ENCODE measurements around the gene ODAM. TPM values are rescaled to one million over a fixed set of nuclear protein-coding genes. Genes with fewer than 3 reads are reported as not detected.
"Not testable (repeated sequence)": the region's sequence is repeated elsewhere in the genome, so short reads cannot be mapped to it uniquely, and the experiment has no call there.

ODAM gene
- total RNA-seq, 3 donors from 2014 or later, result not detected

DNA sequence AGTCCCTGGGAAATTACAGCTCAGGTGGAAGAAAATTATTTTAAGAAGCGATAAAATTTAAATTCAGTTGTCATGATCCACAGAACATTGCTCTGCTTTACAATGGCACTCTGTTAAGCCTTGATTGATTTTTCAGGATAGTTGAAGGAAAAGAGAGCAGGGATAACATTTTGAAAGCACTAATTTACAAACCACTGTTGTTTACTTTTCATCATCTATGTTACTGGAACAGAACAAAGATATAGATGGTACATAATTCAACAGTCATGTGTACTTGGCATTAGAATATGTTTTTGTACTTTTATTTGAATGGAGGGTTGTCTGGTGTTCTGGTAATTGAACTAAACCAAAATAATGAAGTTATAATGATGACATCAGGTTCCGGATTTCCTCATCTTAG is 2.6 kb upstream of the ODAM start:
- DNase-seq (no peak), ATAC-seq (no peak)
- no peaks in the 10 kb centered on the region for H3K27me3 Mint-ChIP-seq (ENCODE audit: low read depth)
- no peak overlapping the region for H3K4me3 Mint-ChIP-seq
- H3K4me1 Mint-ChIP-seq (ENCODE audit: low read depth), result no peaks in the 10 kb centered on the region
- H3K9me3 Mint-ChIP-seq, result no peaks in the 10 kb centered on the region
- H3K36me3 Mint-ChIP-seq (ENCODE audit: insufficient read depth), result no peaks in the 10 kb centered on the region

DNA sequence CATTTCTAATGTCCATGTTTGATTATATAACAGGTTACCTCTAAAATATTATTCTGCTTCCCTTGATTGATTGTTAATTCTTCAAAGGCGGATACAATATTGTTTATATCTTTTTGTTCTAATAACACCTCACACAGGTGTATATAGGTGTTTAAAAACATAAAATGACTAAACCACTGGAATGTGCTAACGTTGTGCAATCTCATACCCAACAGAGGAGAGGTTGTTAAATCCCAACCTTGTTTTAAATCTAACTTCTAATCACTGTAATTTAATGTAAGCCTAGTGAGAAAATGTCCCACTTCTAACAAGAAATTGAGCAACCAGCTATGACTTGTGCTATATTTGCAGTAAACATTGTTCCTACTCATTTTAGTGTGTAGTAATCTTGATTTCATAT is 1.3 kb downstream of the ODAM start:
- H3K4me1 Mint-ChIP-seq (ENCODE audit: low read depth), result no peaks in the 10 kb centered on the region
- ATAC-seq (no peak), DNase-seq (no peak)
- no peak overlapping the region for H3K4me3 Mint-ChIP-seq
- no peaks in the 10 kb centered on the region for H3K36me3 Mint-ChIP-seq (ENCODE audit: insufficient read depth)
- H3K9me3 Mint-ChIP-seq, result no peaks in the 10 kb centered on the region
- no peaks in the 10 kb centered on the region for H3K27me3 Mint-ChIP-seq (ENCODE audit: low read depth)

DNA sequence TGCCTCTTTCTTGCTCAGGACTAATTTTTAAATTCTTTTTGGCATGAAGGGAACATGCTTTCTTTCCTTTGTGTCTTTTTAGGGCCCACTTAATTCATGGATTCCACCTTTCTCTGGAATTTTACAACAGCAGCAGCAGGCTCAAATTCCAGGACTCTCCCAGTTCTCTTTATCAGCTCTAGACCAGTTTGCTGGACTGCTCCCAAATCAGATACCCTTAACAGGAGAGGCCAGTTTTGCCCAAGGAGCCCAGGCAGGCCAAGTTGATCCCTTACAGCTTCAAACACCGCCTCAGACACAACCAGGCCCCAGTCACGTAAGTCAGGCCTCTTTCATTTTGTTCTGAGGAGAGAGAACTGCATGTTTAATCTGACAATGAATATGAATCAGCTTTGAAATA is 2.3 kb downstream of the ODAM start:
- no peaks in the 10 kb centered on the region for H3K36me3 Mint-ChIP-seq (ENCODE audit: insufficient read depth)
- no peaks in the 10 kb centered on the region for H3K27me3 Mint-ChIP-seq (ENCODE audit: low read depth)
- no peaks in the 10 kb centered on the region for H3K9me3 Mint-ChIP-seq
- H3K4me3 Mint-ChIP-seq, result no peak overlapping the region
- DNase-seq, result no peak
- H3K4me1 Mint-ChIP-seq (ENCODE audit: low read depth), result no peaks in the 10 kb centered on the region
- no peak for ATAC-seq

DNA sequence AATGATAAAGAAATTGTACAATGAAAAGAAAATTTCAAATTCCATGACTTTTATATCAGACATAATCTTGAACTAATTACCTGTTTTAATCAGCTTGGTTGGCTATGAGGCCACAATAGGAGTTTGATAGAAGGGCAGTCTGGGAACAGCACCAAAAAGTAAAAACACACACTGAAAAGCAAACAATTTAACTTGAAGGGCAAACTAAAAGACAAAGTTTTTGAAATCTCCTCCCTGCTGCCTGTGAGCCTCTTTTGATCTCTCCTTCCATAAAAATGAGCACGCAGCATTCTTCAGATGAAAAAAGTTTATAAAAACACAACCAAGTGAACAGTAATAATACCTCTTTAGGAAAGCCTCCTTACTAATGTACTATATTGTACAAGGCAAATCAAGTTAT is 8.1 kb downstream of the ODAM start:
- ATAC-seq, result no peak
- Mint-ChIP-seq H3K9me3 (peaks cover 3% of the 10 kb centered on the region), H3K4me1 (ENCODE audit: low read depth) (no peaks in the 10 kb centered on the region), H3K4me3 (no peak overlapping the region), H3K27me3 (ENCODE audit: low read depth) (no peaks in the 10 kb centered on the region), H3K36me3 (ENCODE audit: insufficient read depth) (no peaks in the 10 kb centered on the region)
- no peak for DNase-seq

DNA sequence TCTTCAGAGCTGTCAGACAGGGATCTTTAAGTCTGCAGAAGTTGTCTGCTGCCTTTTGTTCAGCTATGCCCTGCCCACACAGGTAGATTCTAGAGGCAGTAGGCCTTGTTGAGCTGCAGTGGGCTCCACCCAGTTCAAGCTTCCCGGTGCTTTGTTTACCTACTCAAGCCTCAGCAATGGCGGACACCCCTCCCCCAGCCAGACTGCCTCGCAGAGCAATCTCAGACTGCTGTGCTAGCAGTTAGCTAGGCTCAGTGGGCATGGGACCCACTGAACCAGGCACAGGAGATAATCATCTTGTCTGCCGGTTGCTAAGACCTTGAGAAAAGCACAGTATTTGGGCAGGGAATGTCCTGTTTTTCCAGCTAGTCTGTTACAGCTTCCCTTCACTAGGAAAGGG is 17.2 kb downstream of the ODAM start:
- H3K4me3 Mint-ChIP-seq; ATAC-seq; H3K36me3 Mint-ChIP-seq (ENCODE audit: insufficient read depth); H3K27me3 Mint-ChIP-seq (ENCODE audit: low read depth); H3K4me1 Mint-ChIP-seq (ENCODE audit: low read depth); H3K9me3 Mint-ChIP-seq; DNase-seq: not testable (repeated sequence)

DNA sequence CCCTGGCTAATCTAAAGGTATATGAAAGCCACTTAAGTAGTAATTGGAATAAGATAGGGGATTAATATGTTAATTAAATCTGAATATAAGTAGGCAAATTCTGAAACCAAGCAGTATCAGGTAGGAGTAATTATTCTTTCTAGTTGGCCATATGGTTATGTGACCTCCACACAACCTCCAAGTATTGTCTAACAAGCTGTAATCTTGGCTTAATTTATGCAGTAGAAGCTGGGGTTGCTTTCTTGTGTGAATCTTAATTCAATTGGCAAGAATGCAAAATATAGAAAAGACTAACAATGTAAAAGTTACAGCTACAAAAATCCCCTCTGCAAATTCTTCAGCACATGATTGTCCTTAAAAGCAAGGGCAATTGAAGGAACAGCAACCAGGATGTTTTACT is 20.6 kb downstream of the ODAM start:
- not testable (repeated sequence) for ATAC-seq; H3K4me1 Mint-ChIP-seq (ENCODE audit: low read depth); H3K4me3 Mint-ChIP-seq; H3K36me3 Mint-ChIP-seq (ENCODE audit: insufficient read depth); H3K27me3 Mint-ChIP-seq (ENCODE audit: low read depth); H3K9me3 Mint-ChIP-seq; DNase-seq

DNA sequence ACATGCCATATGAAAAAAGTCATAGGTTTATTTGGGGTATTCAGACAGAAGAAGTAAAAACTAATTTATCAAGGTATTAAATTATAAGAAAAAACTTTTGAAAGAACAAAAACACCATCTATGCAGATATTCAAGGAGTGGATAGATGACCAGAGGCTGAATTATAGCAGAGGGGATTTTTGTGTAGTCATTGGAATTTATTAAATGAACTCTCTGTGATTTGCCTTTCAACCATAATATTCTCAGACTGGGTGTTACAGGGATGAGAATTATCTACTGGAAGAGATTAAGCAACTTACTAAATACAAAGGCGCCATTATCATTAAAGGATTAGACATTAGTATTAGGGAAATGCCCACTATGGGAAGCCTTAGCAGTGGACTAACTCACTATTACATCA is 21.0 kb downstream of the ODAM start:
- H3K36me3 Mint-ChIP-seq (ENCODE audit: insufficient read depth); H3K4me1 Mint-ChIP-seq (ENCODE audit: low read depth); H3K4me3 Mint-ChIP-seq; H3K27me3 Mint-ChIP-seq (ENCODE audit: low read depth); H3K9me3 Mint-ChIP-seq; ATAC-seq; DNase-seq: not testable (repeated sequence)

DNA sequence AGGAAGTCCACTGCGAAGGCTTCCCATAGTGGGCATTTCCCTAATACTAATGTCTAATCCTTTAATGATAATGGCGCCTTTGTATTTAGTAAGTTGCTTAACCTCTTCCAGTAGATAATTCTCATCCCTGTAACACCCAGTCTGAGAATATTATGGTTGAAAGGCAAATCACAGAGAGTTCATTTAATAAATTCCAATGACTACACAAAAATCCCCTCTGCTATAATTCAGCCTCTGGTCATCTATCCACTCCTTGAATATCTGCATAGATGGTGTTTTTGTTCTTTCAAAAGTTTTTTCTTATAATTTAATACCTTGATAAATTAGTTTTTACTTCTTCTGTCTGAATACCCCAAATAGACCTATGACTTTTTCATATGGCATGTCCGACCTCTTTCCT is 25.9 kb downstream of the ODAM start:
- not testable (repeated sequence) for H3K9me3 Mint-ChIP-seq; DNase-seq; H3K36me3 Mint-ChIP-seq (ENCODE audit: insufficient read depth); ATAC-seq; H3K4me1 Mint-ChIP-seq (ENCODE audit: low read depth); H3K27me3 Mint-ChIP-seq (ENCODE audit: low read depth); H3K4me3 Mint-ChIP-seq

DNA sequence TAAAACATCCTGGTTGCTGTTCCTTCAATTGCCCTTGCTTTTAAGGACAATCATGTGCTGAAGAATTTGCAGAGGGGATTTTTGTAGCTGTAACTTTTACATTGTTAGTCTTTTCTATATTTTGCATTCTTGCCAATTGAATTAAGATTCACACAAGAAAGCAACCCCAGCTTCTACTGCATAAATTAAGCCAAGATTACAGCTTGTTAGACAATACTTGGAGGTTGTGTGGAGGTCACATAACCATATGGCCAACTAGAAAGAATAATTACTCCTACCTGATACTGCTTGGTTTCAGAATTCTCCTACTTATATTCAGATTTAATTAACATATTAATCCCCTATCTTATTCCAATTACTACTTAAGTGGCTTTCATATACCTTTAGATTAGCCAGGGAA is 26.3 kb downstream of the ODAM start:
- H3K36me3 Mint-ChIP-seq (ENCODE audit: insufficient read depth); ATAC-seq; DNase-seq; H3K27me3 Mint-ChIP-seq (ENCODE audit: low read depth); H3K9me3 Mint-ChIP-seq; H3K4me3 Mint-ChIP-seq; H3K4me1 Mint-ChIP-seq (ENCODE audit: low read depth): not testable (repeated sequence)

DNA sequence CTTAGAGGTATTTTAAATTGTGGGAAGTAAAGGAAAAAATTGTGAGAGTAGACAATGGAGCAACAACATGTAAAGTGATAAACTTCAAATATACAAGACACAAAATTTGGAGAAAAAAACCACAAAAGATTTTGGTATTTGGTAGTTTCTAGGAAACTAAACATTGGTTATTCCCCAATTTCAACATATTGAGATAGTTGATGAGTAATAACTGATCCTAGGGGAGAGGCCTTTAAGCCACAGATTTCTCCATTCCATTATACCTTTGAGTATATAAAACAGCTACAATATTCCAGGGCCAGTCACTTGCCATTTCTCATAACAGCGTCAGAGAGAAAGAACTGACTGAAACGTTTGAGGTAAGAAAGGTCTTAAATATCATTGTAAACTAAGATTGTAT is 30.3 kb downstream of the ODAM start, which contains the start of gene FDCSP:
Gene FDCSP (plus strand): TSS at position 301 of the 400 bp plus-strand sequence. CDS start 5,071 bp downstream, outside the sequence.
- DNase-seq (no peak), ATAC-seq (no peak)
- Mint-ChIP-seq H3K27me3 (ENCODE audit: low read depth) (no peaks in the 10 kb centered on the region), H3K36me3 (ENCODE audit: insufficient read depth) (no peaks in the 10 kb centered on the region), H3K4me3 (no peak within 1 kb of the TSS), H3K9me3 (no peaks in the 10 kb centered on the region), H3K4me1 (ENCODE audit: low read depth) (no peaks in the 10 kb centered on the region)

DNA sequence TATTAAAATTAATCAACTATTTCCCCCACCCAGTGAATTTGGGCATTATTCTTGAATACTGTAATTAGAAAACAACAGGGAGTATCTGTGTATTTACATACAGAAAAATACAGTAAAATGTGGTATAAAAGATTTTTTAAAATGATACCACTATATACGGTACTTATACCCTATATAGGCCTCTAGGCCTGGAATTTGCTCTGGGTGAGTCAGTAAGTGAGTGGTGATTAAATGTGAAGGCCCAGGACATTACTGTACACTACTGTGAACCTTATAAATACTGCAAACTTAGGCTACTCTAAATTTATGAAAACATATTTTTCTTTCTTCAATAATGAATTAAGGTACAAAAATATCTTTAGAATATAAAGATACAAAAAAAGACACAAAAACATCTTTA is 40.6 kb downstream of the ODAM start:
- no peak for DNase-seq
- no peaks in the 10 kb centered on the region for H3K27me3 Mint-ChIP-seq (ENCODE audit: low read depth)
- no peaks in the 10 kb centered on the region for H3K36me3 Mint-ChIP-seq (ENCODE audit: insufficient read depth)
- no peaks in the 10 kb centered on the region for H3K4me1 Mint-ChIP-seq (ENCODE audit: low read depth)
- no peak for ATAC-seq
- H3K4me3 Mint-ChIP-seq, result no peak overlapping the region
- peaks cover 3% of the 10 kb centered on the region for H3K9me3 Mint-ChIP-seq

DNA sequence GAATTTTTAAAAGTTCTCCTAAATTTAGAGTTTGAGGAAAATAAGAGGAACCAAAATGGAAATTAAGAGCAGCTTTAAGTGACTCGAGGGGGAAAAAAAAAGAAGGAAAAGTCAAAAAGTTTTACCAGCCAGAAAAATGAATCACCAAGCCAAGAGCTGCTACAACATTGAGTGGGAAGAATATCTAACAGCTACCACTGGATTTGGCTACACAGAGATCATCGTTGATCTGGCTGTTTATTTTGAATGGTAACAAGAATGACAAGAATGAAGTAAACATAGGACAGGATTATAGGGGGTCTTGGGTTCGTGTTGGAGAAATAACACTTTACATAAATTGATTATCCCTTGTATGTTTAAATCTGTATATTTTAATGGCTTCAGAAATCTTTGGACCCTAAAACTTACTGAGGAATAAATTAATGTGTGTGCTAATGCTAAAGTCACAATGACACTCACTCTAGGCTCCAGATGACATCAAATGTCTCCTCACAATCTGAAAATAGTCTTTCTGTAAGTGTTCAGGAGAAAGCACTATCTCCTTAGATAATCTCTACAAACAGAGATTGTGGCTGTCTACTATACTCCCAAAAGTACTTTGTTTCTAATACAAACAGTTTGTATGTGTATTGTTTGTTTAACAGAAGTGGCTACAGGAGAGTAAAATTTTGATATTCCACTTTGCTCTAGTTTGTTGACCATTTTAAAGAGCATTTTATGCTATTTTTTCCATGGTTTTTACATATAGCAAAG is 43.8 kb downstream of the ODAM start:
- DNase-seq, result no peak
- no peaks in the 10 kb centered on the region for H3K27me3 Mint-ChIP-seq (ENCODE audit: low read depth)
- ATAC-seq, result no peak
- no peaks in the 10 kb centered on the region for H3K36me3 Mint-ChIP-seq (ENCODE audit: insufficient read depth)
- peaks cover 3% of the 10 kb centered on the region for H3K9me3 Mint-ChIP-seq
- no peaks in the 10 kb centered on the region for H3K4me1 Mint-ChIP-seq (ENCODE audit: low read depth)
- H3K4me3 Mint-ChIP-seq, result no peak overlapping the region

DNA sequence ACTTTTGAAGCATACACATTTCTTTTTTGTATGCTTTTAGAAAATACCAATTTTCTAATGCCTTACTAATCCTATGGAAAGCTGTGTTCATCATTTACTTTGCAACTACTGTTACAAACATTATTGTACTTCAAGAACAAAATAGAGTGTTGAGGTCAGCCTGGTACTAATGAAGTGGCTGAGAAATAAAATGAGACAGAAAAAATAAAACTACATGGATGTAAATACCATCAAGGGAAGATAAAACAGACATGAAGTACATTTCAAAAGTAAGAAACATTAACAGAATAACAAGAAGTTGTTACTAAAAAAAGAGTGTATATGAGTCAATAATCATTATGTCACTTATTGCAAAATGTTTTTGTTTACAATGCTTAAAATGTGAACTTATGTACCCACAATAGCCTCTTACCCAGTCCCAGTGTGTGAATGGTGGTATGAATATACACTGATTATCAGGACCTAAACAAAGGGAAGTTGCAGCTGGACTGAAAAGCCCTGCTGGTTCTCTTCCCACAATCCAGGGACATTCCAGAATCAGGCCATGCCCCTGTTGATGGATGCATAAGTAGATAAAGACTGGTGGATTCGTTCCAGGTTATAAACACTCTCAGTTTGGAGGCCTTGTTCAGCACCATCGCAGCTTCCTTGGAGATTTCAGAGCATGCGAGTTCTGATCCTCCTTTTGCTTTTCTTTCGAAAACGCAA is 44.5 kb downstream of the ODAM start:
- Mint-ChIP-seq H3K9me3 (peaks cover 3% of the 10 kb centered on the region), H3K36me3 (ENCODE audit: insufficient read depth) (no peaks in the 10 kb centered on the region), H3K4me1 (ENCODE audit: low read depth) (no peaks in the 10 kb centered on the region), H3K27me3 (ENCODE audit: low read depth) (no peaks in the 10 kb centered on the region), H3K4me3 (no peak overlapping the region)
- ATAC-seq (no peak), DNase-seq (no peak)

DNA sequence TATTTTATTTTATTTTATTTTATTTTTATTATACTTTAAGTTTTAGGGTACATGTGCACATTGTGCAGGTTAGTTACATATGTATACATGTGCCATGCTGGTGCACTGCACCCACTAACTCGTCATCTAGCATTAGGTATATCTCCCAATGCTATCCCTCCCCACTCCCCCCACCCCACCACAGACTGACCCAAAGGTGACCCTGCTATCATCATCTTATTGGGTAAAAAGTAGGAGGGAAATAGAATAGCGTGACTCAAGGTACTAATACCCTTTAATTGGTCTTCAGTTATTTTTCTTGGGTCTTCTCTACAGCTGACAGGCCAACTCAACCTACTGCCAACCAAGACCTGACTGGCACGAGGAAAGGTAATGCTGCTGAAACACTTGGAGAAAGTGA is 46.8 kb downstream of the ODAM start, which contains the start of gene CSN3:
Gene CSN3 (plus strand): TSS at position 301 of the 400 bp plus-strand sequence. CDS start 2,223 bp downstream, outside the sequence.
- not testable (repeated sequence) for H3K27me3 Mint-ChIP-seq (ENCODE audit: low read depth); DNase-seq; H3K36me3 Mint-ChIP-seq (ENCODE audit: insufficient read depth); H3K4me1 Mint-ChIP-seq (ENCODE audit: low read depth); H3K9me3 Mint-ChIP-seq; H3K4me3 Mint-ChIP-seq; ATAC-seq

DNA sequence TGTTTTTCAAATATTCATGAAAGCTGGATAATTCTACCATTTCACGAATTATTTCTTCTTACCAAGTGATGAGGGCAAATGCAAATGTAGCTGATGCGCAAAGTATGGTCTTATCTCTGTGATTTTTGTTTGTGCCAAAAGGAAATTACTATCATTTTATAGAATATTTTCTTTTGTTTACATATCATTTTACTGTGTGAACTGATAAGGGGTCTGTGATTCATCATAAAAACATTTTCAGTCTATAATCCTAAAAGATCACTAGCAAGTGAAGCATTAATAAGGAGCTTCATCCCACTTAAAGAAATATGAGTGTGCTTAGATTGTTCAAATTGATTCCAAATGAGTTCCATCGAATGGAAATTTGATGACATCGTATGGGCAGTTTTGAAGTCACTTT is 47.6 kb downstream of the ODAM start:
- Mint-ChIP-seq H3K27me3 (ENCODE audit: low read depth) (no peaks in the 10 kb centered on the region), H3K36me3 (ENCODE audit: insufficient read depth) (no peaks in the 10 kb centered on the region), H3K9me3 (peaks cover 3% of the 10 kb centered on the region), H3K4me3 (no peak overlapping the region), H3K4me1 (ENCODE audit: low read depth) (no peaks in the 10 kb centered on the region)
- DNase-seq, result no peak
- no peak for ATAC-seq

Data from activated T-cell treated with anti-CD3 and anti-CD28 coated beads, Interleukin-2, amount 50 U/mL, for 4 hours (primary cell).